GM18505 (cell line): Measurements from ENCODE around the gene POLR2B.
"Not testable (repeated sequence)": the region's sequence is repeated elsewhere in the genome, so short reads cannot be mapped to it uniquely, and the experiment has no call there.

Experiments used
- ATAC-seq: cut with Tn5 transposase; IDR thresholded peaks from one replicate; pipeline ENCODE4 v1.9.1; 2021; ENCODE audit not compliant: unreplicated experiment
- POLR2A ChIP-seq: IDR thresholded peaks from 4 replicates; pipeline ENCODE4 v1.6.1; 2011; ENCODE audit warnings: borderline replicate concordance; ENCODE audit not compliant: insufficient read depth, insufficient read length; ENCODE audit errors: extremely low read depth

POLR2B gene

DNA sequence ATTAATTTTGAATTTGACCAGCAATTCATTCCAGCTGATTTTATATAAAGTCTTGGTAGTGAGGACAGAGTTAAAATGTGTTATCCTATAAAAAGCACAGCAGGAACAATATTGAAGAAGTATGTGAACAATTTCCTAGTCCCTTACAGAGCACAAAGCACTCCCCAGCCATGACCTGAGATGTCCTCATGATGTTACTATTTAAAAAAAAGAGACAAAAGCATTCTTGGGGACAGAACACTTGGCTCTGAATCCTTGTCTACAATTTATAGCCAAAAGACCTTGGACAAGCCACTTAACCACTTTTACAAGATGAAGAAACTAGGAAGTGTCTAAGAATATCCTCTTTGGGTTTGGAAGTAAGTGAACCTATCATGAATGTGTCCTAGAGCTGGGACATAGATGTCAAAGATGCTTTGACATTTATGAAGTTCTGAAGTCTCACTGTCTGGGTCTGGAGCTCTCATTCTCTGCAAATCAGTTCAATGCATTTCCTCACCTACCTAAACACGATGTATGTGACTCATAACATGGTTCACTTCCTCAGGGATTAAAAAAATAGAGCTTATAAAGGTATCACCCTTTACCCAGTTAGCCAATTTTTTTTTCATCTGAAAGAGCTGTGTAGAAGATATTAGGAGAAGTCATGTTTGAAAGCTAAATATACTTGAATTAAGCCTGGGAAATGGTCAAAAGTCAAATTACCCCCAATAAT, 70.1 kb downstream of the POLR2B start:
- ATAC-seq = no peak
- TF ChIP-seq POLR2A = no peak

DNA sequence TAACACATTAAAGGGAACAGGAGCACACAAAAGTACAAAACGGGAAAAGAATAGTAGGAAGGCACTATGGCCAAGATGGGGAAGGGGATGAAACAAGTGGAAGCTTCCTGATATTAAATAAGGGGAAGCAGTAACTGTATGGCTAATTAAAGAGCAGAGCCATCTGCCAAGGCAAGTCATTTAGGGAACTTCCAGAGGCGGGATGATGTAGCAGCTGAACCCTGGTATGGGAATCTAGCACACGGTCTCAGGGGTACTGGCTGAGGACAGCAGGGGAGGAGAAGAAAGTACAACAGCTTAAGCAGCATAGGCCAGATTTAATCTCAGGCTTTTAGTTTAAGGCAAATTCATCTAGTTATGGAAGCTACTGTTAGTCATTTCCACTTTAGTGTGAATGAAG, 72.4 kb downstream of the POLR2B start:
- ATAC-seq = no peak
- TF ChIP-seq POLR2A = no peak

GRCh38 chr4:57051524-57051923, 72.8 kb downstream of the POLR2B start:
- ATAC-seq = no peak
- TF ChIP-seq POLR2A = no peak

- no peak for ATAC-seq
- TF ChIP-seq POLR2A = no peak
Measured at GRCh38 chr4:57053508-57053907, 74.8 kb downstream of the POLR2B start.

- no peak for ATAC-seq
- no peak for TF ChIP-seq POLR2A
Measured at GRCh38 chr4:57055886-57056285, 77.2 kb downstream of the POLR2B start.

DNA sequence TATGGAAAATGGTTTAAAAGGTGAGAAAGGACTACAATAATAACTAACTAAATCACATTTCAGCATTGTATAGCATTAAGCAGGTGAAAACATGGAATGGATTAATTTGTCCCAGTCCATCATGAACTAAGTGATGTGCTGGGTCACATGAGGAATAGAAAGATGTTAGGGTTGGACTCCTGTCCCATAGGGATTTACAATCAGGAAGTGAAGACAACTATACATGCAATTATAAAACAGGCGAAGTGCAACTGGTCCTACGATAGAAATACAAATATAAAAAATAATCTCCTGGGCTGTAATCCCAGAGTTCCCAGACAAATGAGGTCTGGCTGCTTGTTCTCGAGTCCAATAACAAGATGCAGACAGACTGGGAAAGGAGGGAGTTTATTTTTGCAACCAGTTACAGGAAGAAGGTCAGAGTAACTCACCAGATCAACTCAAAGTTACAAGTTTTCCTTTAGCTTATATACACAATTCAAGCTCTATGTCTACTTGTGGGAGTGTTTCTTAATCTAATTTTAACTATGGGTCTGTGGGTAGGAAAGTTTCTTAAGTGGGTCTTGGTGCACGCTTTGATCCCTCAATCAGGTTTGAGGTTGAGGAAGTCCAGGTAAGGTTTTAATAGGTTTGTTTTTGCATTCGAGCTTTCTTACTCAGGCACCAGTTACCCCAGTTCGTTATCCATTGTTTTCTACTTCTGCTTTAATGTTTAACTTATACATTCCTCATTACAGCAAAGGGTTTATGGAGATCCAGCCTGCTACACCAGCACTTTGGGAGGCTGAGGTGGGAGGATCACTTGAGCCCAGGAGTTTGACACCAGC, 81.4 kb downstream of the POLR2B start:
- no peak for ATAC-seq
- no peak for TF ChIP-seq POLR2A

GRCh38 chr4:57060717-57061067, 82.0 kb downstream of the POLR2B start:
- not testable (repeated sequence) for ATAC-seq

- no peak for ATAC-seq
- TF ChIP-seq POLR2A = no peak
Measured at GRCh38 chr4:57061395-57061794, 82.7 kb downstream of the POLR2B start.

DNA sequence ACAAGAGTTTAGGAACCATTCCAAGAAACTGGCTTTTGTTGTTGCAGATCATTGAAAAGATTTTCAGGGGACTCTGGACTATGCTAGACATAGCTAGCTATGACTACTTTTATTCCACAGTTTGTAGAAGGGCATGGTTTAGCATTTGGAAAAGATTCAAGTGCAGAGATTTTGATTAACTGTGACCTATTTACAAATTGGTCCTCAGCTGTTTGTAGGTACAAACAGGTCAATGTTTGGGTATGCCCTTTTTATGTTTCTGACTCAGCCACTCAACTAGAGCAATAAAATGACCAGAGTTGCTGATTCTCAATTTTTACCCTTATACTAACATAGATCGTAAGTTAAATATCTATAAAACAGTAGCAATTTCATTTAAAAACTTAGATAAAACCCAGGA, 84.8 kb downstream of the POLR2B start:
- ATAC-seq = no peak
- no peak for TF ChIP-seq POLR2A

GRCh38 chr4:57064120-57064519, 85.4 kb downstream of the POLR2B start:
- TF ChIP-seq POLR2A = no peak
- no peak for ATAC-seq

DNA sequence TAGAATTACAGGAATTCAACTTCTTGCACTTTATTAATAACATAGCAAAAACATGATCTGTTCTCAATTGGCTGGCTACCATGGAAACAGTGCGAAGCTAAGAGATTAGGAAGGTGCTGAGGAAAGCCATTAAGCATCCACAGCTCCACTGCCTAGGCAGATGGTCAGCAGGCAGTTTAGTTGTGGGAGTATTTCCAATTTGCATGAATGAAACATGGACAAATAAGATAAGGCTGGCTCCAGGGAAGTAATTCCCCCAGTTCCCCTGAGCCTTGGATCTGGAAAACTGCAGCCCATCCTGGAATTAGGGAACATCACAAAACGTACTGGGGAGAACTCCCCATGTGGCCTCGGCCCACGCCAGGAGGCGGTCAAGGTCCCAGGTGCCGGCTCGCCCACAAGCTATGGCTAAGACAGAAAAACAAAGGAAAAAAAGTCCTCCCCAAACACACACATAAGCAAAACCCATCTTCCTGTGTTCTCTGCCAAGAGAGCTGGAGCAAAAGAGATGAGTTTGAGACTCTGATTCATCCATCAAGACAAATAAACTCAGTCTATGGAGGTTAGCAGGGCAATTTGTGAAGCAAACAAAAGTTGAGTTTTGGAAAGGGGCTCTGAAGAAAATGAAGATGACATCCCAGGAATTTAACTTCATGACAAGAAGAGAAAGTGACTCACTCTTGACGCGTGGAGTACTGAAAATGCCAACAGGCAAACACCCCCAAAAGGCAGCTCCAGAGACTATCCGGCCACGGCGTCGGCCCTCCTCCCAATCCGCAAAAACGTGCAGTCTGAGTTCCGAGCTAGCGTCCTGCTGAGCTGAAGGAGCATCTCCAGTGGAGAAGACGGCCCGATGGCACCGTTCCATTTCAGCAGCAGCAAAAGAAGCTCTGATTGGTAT, 86.4 kb downstream of the POLR2B start:
- no peak for TF ChIP-seq POLR2A
- ATAC-seq = no peak

- no peak for TF ChIP-seq POLR2A
- no peak for ATAC-seq
Measured at GRCh38 chr4:57065730-57066482, 87.2 kb downstream of the POLR2B start.
